Upper lobe of left lung (tissue), 4 donors: ENCODE measurements around the gene FAM20A.

Experiments used
- EP300 ChIP-seq, 4 donors: sonication (generic); formaldehyde crosslinking; IDR thresholded peaks; one replicate each; pipeline ENCODE4 v1.5.1; 2017; ENCODE audit warnings: antibody characterized with exemption in 4 of 4, control low read depth in 2 of 4
- POLR2A ChIP-seq, 4 donors: fragments of 450-650 bp; IDR thresholded peaks; one replicate each; pipeline ENCODE4 v1.5.1; 2016 to 2017; ENCODE audit warnings: antibody characterized with exemption in 4 of 4, mild to moderate bottlenecking in 2 of 4
- TF ChIP-seq, protein P1 (sequence below), 6 experiments: fragments of 450-650 bp in 4 of 6; fragments of 200-600 bp in 2 of 6; sonication (generic) in 2 of 6; IDR thresholded peaks; one replicate each; pipeline ENCODE4 v1.5.1; 2016 to 2019; ENCODE audit warnings: antibody characterized with exemption in 6 of 6

DNA sequence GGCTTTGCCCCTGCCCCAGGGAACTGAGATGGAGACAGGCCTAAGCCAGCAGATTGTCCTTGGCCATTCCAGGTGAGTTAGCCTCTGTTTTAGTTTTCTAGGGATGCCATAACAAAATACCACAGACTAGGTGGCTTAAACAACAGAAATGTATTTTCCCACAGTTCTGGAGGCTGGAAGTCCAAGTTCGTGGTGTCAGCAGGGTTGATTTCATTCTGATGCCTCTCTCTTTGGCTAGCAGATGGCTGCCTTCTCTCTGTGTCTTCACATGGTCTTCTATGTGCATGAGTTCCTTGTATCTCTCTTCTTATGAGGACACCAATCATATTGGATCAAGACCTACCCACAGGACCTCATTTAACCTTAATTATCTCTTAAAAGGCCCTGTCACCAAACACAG lies 12.8 kb downstream of the FAM20A start:
- TF ChIP-seq, protein P1, sequence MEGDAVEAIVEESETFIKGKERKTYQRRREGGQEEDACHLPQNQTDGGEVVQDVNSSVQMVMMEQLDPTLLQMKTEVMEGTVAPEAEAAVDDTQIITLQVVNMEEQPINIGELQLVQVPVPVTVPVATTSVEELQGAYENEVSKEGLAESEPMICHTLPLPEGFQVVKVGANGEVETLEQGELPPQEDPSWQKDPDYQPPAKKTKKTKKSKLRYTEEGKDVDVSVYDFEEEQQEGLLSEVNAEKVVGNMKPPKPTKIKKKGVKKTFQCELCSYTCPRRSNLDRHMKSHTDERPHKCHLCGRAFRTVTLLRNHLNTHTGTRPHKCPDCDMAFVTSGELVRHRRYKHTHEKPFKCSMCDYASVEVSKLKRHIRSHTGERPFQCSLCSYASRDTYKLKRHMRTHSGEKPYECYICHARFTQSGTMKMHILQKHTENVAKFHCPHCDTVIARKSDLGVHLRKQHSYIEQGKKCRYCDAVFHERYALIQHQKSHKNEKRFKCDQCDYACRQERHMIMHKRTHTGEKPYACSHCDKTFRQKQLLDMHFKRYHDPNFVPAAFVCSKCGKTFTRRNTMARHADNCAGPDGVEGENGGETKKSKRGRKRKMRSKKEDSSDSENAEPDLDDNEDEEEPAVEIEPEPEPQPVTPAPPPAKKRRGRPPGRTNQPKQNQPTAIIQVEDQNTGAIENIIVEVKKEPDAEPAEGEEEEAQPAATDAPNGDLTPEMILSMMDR (IDR thresholded peaks at IDR 0.05): no peak
- TF ChIP-seq POLR2A (IDR thresholded peaks at IDR 0.05) (no peak), EP300 (IDR thresholded peaks at IDR 0.05) (no peak)
